SIG-M5 (cell line): Measurements from ENCODE around the gene HUNK.
A peak's percentile ranks its signal among the peaks of the same experiment; 100 is the strongest.
"Not testable (repeated sequence)": the region's sequence is repeated elsewhere in the genome, so short reads cannot be mapped to it uniquely, and the experiment has no call there.

Experiments used
- DNase-seq: peaks from one replicate; lab custom pipeline; 2025; lab: John Stamatoyannopoulos, UW

Gene HUNK

DNA sequence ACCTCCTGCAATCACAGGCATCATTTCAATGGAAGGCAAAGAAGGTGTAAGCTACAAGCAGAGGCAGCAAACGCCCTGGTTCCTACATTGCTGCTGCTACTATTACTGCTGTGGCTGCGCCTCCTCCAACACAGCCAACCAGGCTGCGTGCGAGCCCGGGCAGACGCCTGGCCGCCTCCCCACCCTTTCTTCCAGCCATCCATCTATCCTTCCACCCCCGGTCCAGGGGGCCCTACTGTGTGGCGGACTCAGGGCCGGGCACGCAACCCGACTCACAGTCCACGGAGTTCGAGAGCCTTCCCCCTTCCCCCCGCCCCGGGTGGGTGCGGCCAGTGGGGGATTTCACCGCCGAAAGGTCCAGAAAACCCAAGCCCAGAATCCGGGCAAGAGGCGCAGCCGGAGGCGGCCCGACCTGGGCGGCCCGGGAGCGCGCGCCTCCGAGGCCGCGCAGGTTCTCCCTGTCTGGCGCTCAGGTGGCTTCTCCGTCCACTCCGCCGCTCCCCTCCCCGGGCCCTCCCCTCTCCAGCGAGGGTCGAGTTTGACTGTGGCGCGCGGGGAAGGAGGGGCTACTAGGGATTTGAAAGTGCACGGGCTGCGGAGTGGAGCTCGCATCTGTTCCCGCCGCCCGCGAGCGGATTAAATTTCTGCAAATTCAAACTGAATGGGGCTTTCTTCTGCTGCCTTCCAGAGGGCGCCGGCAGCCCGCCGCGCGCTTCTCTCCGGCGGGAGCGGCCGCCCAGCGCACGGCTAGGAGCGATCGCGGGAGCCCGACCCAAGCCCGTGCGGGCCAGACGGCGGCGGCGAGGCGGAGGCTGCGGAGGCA is at the start of gene HUNK:
Gene HUNK, plus strand, starts transcription at position 569 of the 823 bp plus-strand sequence. CDS start 655 bp downstream, outside the sequence.
- DNase-seq, result no peak

DNA sequence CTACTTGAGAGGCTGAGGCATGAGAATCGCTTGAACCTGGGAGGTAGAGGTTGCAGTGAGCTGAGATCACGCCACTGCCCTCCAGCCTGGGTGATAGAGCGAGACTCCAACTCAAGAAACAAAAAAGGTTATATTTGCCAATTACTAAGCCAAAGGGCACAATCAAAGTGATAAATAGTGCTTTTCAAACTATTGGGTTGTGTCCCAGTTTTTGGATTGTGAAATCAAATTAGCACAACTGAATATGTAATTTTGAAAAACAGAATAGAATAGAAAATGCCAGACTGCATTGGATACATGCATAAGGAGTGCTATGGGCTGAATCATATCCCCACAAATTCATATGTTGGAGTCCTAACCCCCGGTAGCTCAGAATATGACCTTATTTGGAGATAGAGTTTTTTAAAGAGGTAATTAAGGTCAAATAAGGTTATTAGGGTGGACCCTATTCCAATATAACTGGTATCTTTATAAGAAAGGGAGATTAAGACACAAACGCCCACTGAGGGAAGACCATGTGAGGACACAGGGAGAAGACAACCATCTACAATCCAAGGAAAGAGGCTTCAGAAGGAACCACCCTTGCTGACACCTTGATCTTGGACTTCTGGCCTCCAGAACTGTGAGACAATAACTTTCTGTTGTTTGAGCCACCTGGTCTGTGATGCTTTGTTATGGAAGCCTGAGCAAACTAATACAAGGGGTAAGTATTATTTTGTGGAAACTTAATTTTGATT is 42.9 kb upstream of the HUNK start:
- DNase-seq, result no peak

DNA sequence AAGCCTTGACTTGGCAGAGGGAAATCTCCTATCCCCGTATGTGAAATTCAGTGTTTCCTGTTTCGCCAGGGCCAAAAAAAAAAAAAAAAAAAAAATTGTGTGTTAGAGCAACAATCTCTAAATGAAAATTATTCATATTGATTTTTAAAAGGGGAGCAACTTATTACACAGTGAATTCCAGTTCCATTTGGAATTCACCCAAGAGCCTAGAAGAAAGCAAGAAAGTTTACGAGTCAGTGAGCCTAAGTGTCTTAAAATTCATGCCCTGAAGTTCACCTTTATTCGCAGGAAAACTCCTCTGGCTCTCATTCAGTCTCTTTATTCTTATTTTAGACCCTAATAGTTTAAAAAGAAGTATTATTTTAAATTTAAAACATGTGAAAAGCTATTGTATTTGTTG is 42.1 kb upstream of the HUNK start:
- no peak for DNase-seq

DNA sequence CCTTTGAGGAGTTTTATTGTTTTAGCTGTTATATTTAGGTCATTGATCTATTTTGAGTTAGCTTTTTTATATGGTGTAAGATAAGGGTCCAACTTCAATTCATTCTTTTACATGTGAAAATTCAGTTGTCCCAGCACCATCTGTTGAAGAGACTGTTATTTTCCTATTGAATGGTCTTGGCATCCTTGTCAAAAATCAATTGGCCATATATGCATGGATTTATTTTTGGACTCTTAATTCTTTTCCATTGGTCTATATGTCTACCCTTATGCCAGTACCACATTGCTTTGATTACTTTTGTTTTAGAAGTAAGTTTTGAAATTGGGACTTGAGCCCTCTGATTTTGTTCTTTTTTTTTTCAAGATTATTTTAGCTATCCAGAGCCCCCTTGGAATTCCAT is 35.8 kb upstream of the HUNK start:
- no peak for DNase-seq

DNA sequence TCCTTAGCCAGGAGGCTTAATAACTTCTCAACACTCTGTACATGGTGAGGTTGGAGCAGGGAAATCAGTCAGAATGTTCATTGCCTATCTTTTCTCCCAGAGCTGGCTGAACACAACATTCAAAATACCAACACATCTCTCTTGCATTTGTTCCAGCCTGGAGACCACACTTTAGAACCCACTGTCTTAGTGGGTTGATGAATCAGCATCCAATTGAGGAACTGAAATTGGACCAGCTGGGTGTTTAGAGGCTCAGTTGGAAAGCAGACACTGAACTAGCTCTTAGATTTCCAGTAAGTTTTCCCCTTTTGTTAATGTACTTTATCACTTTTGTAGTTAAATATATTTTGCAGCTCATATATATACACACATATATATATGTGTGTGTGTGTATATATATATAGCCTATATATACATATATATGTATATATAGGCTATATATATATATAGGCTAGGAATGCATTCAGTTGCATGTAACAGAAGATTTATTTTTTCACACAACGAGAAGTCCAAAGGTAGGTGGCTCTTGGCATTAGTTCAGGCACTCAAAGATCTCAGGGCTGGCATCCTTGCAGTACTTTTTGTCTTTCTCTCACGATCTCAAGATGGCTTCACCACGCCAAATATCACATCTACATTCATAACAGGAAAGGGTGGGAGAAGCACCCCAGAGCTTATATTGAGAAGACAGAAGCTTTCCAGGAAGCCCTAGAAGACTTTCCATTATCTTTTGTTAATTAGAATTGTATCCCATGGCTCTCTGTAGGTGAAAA is 35.0 kb upstream of the HUNK start:
- peak; percentile 57 for DNase-seq

DNA sequence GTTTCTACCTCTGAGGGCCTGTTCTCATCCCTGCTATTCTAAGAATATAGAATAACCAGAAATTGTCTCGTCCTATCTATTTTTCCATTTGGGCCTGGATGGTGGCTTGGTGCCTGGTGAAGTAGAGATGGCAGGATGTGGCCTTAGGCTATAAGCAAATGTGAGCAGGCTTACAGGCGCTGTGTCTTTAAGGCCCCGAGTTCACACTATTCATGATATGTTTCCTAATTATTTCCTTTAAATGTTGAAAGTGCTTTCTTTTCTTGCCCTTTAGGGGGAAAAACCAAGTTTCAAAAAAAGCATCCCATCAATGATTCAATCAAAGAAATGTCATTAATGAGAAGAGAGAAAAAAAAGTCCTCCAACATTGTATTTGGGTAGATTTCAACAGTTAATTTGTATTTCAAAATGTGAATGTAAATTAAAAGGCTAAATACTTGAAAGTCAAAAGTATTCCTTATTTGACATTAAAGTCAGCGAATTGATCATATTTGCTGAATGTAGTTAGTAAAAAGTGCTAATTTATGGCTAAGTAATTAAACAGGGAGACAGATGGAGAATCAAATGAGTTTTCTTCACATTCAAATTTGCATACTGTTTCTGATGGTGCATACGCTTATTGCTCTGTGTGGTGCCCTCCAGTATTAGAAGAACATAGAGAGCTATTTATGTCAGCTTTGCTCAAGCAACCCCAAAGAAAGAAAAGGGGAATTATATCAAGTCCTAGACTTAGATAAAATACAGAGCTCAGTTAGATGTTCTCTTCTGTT is 34.0 kb upstream of the HUNK start:
- DNase-seq, result no peak

DNA sequence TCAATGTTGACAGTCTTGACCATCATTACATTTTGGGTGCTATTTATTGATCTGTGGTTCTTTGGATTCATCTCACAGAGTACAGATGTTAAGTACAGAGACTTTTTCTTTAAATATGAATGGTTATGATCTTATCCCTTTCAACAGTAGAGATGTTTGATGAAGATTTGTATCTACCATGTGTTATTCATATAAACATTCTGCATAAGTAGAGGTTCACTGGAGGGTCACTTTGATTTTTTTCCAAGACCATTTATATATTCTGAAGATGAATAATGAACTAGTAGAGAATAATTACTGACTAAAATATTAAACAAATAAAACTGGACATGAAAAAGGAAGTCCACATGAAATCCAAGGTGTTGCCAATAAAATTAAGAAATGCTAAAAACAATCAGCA is 28.6 kb upstream of the HUNK start:
- DNase-seq, result no peak

DNA sequence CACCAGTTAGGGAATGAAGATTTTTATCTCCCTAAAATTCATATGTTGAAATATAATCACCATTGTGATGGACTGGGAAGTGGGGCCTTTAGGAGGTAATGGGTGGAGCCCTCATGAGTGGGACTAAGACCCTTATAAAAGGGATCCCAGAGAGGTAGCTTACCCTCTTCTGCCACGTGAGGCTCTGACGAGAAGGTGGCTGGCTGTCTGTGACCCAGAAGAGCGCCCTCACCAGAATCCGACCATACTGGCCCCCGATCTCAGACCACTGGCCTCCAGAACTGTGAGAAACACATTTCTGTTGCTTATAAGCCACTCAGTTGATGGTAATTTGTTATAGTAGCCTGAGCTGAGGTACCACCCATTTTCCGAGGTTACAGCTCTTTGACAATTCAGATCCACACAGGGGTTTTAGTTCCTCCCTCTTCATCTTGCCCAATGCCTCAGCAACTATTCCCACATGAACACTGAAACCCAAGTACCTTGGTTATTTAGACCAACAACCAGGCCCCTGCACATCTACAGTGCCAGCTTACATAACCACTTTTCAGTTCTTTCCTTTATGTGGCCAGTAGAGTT is 27.6 kb upstream of the HUNK start:
- no peak for DNase-seq

DNA sequence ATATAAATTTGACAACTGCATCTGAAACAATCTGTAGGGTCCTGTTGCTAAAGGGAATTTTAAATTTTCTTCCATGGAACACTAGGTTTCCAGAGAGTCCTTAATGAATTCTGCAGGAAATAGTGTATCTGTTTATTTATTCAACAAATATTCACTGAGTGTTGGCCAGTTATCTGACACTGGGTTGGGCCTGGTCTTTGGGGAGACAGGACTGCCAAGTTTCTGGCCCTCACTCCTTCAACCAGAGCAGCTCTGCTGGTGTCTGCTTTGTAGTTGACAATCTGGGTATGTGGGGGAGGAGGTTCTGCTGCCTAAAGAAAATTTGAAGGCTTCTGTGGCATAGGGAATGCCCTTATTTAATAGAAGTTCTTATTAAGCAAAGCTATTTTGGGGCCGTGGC is 26.1 kb upstream of the HUNK start:
- DNase-seq, result no peak

DNA sequence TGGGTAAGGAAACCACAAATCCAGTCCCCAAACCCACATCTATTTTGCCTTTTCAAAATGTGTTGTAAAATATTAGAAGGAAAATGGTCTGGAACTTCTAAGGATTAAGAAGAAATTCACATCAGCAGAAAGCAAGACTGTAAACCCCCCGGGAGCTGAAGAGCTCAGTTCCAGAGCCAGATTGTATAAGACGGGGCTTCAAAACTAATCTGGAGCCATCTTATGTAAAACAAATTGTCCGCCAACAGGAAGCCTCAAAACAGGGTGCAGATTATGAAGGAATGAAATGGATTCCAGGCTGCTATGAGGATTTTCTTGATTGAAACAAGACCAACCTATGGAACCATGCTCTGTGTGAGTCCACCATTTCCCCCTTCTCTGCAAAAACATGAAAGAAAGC is 25.1 kb upstream of the HUNK start:
- DNase-seq, result no peak

DNA sequence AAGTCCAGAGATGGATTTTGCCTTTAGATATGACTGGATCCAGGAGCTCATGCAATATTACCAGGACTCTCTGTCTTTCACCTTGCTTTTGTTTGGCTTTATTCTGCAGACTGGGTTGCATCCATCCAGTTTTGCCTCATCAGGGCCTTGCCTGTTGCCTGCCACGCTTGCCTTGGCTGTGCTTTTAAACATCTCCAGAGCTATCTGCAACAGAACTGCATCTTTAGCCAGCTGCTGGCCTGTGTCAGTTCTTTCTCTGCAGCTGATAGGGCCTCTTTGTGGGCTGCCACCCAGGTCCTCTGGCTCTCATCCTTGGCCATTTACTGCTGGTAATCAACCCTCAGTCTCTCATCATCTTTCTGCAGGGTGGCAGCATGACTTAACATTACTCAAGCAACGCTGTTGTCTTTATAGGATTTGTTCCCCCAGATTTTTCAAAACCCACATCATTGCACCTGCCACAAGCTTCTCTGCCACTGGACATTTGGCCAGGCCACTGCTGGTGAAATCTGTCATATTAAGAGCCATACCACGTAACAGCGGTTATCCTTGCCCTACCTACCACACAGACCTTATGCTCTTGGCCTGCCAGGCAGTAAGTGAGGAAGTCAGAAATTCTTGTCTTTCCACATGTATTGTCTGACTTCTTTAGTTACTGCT is 24.4 kb upstream of the HUNK start:
- no peak for DNase-seq

DNA sequence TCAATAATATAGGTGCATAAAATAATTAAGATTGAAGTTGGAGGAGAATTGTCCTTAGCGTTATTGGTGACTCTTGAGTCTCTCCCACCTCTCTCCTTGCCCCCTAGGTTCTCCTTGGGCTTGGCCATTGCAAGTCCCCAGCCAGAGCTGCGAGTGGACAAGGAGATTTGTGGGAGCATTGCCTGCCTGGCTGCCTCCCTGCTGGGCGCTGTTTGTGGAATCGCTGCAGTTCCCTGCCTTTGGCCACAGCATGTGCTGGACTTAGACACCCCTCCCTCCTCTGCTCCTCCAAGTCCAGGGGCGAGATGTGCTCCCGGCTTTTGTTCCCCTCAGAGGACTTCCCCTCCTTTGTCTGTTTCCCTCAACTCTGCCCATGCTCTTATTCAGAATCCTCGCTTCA is 21.9 kb upstream of the HUNK start:
- no peak for DNase-seq

DNA sequence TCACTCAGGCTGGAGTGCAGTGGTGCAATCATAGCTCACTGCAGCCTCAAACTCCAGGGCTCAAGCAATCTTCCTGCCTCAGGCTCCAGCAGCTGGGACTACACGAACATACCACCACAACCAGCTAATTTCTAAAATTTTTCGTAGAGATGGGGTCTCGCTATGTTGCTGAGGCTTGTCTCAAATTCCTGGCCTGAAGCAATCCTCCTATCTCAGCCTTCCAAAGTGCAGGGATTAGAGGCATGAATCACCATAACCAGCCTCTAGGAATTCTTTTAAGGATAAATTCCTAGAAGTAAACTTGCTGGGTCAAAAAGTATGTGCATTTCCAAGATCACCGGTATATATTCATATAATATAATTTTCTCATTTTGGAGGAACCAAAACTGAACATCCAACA is 17.6 kb upstream of the HUNK start:
- DNase-seq, result no peak

DNA sequence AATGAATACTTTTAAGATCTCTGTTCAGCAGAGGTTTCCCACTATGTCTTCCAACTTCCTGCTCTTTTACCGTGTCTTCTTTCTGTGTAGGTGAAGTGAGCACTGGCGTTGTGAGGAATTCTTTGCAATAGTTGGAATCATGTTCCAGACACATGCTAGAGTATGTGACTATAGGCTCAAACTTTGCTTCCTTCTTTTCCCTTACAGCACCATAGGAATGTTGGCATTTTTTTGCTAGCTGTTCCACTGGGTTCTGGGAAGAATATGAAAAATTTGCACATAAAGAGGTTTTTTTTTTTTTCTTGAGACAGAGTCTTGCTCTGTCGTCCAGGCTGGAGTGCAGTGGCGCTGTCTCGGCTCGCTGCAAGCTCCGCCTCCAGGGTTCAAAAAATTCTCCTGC is 15.7 kb upstream of the HUNK start:
- no peak for DNase-seq

DNA sequence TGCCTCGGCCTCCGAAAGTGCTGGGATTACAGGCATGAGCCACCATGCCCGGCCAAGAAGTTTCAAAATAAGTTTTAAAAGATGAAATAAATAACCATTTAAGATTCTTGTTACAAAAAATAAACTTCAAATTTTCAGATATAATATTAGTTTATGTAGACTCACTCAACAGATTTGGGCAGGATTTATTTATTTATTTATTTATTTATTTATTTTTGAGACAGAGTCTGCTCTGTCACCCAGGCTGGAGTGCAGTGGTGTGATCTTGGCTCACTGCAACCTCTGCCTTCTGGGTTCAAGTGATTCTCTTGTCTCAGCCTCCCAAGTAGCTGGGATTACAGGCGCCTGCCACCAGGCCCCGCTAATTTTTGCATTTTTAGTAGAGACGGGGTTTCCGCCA is 15.2 kb upstream of the HUNK start:
- not testable (repeated sequence) for DNase-seq

DNA sequence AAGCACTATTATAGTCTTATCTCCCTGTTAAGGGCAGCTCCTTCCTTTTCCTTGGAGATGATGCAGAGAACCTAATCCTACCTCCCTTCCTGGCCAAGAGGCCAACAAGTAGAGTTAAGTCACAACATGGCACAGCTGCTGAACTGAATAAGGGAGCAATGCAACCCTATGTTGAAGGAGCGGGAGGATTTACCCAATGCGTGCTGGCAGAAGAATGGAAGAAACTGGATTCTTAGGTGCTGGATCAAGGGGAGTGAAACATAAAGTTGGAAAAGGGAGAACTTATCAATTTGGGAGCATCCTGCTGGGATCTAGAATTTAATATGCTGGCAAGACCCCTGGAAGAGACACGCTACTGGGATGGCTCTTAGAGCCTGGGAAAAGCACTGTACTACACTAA is 12.0 kb upstream of the HUNK start:
- no peak for DNase-seq

DNA sequence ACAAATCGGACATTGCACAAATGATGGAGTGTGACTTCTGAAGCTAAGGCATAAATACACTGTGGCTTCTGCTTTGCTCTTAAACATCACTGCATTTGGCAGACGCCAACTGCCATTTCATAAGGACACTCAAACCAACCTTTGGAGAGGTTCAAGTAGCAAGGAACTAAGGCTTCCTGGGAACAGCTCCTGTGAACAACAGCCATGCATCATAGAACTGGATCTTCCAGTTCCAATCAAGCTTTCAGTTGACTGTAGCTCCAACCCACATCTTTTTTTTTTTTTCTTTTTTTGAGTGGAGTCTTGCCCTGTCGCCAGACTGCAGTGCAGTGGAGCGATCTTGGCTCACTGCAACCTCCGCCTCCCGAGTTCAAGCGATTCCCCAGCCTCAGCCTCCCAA is 10.7 kb upstream of the HUNK start:
- no peak for DNase-seq

DNA sequence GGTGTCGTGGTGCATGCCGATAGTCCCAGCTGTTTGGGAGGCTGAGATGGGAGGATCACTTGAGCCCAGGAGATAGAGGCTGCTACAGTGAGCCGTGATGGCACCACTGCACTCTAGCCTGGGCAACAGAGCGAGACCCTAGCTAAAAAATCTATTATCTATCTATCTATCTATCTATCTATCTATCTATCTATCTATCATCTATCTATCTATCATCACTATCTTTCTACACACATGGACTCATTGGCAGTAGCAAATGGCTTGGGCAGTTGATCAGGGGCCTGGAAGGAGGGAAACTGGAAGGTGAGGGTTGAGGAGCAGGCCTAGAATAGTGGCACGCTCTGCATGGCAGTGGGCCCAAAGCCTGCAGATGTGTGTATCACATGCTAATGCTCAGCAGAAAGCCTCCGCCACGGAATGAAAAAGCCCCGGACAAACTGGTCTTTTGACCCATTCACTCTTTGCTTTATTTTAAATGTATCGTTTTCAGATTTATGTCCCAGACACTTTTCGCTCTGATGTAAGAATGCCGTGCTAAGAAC is 7.3 kb upstream of the HUNK start:
- no peak for DNase-seq

DNA sequence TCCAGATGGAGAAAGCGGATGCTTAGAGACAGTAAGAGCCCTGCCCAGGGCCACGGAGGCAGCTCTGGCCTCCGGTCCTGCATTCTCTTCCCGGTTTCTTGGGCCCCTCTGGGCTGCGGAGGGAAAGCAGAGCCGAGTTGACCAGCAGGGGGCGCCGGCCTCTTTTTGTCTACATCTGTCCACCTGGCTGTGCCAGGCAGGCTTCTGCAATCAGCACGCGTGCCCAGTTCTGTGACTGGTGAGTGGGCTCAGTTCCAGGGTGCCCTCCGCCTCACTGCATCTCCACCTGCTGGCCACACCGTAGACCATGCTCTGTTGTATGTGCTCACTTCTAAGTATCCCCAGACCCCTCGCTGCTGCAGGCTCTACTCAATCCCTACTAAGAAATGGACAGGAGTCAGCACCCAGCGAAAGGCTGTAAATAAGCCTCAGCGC is 6.7 kb upstream of the HUNK start:
- DNase-seq, result no peak

DNA sequence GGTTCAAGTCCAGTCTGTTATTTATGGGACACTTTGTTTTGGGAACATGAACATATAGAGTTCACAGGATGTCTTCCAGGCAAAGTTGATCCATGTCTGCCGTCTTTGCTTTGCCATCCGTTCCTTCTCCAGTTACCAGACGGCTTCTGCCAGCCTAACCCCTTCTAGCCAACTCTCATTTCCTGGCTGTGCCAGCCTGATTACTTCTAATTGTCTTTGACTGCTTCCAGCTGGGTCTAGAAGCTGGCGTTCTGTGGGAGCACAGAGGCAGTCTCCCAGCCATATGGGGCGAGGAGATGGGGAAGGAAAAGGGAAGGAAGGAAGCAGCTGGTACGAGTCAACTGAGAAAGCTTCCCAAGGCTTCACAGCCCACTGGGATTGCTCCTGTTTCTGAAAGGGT is 3.1 kb upstream of the HUNK start:
- DNase-seq, result no peak
